ENCODE measurements around the gene DERL2.

DERL2 gene

DNA sequence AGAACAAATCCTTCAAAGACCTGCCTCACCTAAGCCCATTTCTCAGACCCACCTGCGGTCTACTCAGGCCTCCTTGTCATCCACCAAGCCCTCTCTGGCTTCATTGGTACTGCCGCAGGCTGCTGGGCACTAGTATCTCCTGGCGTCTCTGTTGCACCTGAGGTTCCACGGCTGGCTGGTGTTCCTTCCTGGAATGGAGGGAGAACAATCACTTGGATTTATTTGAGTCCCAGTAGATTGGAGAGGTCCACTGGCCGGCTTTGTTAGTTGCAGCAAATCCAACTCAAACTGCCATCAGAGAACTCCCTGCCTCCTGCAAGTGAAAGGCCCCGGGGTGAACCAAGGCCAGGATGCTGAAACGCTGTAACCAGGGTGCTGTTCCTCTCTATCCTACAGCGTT, 15.7 kb upstream of the DERL2 start:
- in situ Hi-C loops (cut with MboI; ENCODE audit: low sequenced_read_pairs): no loop called here

DNA sequence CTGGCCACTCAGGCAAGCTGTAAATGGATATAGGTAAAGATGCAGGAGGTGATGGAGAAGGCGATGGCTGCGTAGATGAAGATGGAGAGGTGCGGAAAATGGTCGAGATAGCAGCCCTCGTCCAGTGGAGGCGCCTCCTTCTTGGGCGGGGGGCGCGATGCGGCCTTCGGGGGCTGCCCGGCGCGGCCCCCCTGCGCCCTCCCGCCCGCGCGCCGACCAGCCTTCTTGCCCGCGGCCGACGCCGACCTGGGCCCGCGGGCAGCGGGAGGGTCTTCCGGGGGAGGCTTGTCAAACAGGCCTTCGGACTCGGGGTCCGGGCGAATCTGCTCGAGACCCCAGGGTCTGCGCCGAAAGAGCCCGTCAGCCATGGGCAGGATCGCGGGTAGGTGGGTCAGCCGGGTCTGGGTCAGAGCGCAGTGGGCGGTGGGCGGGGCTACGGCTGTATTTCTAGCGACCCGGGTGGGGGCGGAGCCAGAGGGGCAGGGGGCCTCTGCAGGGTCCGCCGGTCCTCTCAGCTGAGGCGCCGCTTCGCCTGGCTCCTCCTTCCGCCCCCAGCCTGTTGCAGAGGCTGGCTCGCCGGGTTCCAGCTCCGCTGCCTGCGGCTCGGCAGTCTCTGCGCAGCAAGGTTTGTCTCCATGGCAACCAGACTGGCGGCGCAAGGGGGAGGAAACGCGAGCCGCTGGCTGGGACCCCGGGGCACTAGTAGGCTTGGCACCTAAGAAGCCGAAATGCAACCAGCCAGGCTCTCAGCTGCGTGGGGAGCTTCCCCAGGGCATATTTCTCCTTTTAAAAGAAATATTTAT, 14.8 kb upstream of the DERL2 start:
- in situ Hi-C loops (cut with MboI; ENCODE audit: low sequenced_read_pairs): no loop called here

DNA sequence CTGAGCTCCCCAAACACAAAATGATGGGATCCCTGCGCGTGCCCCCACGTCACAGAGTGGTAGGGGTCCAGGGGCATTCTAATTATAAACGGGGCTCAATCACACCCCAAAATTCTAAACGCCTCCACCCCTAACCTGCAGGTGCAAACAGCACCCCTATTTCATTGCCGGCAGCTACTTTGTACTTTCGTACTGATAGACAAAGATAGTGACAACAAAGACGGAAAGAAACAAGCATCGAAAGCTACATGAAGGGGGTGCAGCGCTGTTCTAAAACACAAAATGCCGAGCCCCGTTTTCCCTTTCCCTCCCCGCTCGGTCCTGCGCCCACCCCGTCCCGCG, 14.2 kb upstream of the DERL2 start:
- in situ Hi-C loops (cut with MboI; ENCODE audit: low sequenced_read_pairs): no loop called here

DNA sequence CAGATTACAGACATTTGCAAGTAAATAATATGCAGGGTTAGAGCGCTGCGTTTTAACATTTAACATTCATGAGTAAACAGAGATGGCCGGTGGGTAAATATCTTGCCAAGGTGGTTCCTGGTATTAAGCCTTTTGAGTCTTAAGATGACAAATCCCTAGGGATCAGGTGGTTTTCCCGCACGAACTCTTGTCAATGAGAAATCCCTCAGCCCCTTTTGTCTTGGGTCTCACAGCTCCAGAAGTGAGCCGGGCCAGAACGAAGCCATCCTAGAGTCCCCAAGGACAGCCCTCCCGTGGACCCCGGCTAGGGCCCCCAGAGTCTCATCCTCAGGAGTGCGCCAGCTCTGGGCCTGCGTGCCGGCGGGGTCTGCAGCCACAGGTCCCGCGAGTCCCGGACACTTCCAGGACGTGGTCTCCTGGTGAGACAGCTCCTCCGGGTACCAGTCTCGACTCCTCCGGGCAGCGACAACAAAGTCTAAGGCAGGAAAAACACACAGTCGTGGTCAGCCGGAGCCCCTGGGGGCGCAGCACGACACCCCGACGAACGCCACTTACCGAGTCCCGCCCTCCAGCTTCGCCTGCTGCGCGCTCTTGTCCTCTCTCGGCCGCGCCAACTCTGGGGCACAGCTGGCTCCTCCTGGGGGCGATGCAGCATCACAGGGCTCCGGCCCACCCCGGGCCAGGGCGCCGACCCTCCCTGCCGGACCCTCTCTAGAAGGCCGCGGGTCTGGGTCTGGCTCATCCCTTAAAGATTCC, 13.7 kb upstream of the DERL2 start:
- in situ Hi-C loops (cut with MboI; ENCODE audit: low sequenced_read_pairs): no loop called here

DNA sequence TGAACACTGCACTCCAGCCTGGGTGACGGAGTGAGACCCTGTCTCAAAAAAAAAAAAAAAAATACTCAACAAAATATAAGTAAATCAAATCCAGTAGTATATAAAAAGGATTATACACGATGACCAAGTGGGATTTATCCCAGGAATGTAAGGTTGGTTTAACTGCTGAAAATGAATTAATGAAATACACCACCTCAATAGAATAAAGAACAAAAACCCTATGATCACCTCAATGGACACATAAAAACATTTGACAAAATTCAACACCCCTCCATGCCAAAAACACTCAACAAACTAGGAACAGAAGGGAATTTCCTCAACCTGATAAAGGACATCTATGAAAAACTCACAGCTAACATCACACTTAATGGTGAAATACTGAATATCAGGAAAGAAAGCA, 7.0 kb upstream of the DERL2 start:
- in situ Hi-C loops (cut with MboI; ENCODE audit: low sequenced_read_pairs): no loop called here

DNA sequence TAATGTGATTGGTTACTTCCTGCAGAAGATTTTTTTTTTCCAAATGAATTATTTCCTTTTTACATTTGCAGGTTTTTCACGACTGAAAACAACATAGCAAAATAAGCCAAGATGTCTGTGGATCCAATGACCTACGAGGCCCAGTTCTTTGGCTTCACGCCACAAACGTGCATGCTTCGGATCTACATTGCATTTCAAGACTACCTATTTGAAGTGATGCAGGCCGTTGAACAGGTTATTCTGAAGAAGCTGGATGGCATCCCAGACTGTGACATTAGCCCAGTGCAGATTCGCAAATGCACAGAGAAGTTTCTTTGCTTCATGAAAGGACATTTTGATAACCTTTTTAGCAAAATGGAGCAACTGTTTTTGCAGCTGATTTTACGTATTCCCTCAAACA, 2.8 kb upstream of the DERL2 start:
- in situ Hi-C loops (cut with MboI; ENCODE audit: low sequenced_read_pairs): no loop called here

DNA sequence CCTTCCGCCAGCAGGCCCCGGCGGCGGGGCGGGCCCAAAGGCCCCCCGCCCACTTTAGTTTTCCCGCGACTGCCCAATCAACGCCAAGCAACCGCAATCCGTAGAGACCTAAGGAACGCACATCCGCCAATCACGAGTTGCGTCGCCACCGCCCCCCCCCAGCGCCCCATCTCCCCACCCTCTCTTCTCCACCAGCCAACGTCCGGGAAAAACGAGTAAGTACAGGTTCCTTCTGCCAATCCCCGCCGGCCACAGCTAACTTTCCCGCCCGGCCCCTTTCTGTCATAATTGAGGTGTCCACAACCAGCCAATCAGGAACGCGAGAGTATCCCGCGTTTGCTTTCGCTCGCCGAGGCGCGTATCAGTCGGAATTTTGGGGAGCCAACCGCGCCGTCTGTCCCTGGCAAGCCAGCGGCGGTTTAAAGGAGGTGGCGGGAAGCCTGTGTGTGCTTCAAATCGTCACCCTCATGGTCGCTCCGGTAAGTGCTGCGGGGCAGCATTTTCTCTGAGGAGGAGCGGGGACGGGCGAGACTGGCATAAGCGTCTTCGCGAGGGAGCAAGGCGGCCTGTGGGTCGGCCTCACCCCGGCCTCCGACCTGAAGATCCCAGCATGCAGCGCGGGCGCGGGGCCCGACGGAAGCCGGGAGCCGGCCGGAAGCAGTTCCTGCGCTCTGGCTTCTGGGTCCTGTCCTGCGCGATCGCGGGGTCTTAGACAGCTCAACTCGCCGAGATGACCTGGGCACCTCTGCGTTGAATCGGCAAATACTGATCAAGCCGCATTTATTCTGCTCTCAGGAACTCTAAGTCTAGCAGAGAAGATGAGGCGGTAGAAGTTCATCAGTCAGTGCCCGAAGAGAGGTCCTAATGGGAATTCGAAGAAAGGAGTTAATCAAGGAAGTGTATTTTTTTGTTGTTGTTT, 487 bp upstream of the DERL2 start, which contains the start of gene MIS12:
MIS12 (plus strand) TSS at position 361 of the 919 bp plus-strand sequence. CDS start 2,297 bp downstream, outside the sequence.
- in situ Hi-C loops (cut with MboI; ENCODE audit: low sequenced_read_pairs): no loop called here

DNA sequence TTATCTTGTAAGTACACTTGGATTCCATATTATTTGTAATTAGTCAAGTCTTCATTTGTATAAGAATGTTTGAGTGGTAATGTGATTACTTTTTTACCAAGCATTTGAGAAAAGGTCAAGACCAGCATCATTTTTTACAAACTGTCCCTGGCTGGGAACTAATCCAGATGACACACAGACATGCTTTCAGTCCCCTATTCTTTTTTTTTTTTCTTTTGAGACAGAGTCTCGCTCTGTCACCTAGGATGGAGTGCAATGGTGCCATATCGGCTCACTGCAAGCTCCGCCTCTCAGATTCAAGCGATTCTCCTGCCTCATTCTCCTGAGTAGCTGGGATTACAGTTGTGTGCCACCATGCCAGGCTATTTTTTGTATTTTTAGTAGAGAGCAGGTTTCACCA, 4.5 kb downstream of the DERL2 start:
- in situ Hi-C loops (cut with MboI; ENCODE audit: low sequenced_read_pairs): no loop called here

DNA sequence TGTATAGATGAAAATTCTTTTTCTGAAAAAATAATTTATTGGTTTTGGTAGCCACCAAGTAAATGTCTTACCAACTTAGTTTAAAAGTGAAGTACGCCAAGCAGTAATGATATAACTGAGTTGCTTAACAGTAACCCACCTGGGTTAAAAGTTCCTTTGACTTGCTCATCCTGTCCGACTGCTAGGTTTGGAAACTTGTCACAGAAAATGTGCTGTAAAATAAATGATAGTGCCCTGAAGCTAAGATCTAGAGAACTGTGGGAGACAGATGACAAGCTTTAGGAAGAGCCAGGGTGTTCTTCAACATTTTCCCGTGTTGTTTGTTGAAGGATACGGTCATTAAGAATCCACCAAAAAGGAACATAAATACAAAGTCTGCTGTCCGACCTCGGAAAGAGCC, 5.0 kb downstream of the DERL2 start:
- in situ Hi-C loops (cut with MboI; ENCODE audit: low sequenced_read_pairs): no loop called here

DNA sequence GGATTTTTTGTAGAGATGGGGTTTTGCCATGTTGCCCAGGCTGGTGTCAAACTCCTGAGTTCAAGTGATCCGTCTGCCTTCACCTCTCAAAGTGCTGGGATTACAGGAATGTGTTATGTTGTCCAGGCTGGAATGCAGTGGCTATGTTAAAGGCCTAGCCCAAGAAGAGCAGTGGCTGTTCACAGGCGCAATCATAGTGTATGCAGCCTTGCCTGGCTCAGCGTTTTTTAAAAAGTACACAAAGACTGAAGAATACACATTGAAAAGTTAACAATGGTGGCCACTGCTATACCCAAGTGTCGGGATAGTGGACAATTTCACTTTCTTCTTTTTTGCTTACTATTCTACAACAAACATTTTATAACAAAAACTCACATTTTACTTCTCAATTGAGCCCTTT, 7.0 kb downstream of the DERL2 start:
- in situ Hi-C loops (cut with MboI; ENCODE audit: low sequenced_read_pairs): no loop called here

DNA sequence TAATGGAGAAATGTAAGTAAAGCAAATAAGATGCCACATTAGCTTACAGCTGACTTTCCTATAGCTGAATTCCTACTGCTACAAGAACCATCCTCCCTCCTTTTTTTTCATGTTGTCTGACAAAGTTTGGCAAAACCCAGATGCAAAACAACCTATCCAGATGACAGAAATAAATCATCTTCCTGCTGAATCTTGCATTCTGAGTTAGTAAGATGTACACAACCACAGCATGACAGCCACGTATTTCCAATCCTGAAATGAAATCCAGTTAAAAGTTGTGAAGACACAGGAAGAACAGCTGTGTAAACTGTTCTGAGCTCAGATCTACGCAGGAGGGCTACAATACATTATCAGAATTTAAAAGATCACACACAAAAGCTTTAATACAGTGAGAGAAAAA, 12.1 kb downstream of the DERL2 start:
- in situ Hi-C loops (cut with MboI; ENCODE audit: low sequenced_read_pairs): no loop called here

DNA sequence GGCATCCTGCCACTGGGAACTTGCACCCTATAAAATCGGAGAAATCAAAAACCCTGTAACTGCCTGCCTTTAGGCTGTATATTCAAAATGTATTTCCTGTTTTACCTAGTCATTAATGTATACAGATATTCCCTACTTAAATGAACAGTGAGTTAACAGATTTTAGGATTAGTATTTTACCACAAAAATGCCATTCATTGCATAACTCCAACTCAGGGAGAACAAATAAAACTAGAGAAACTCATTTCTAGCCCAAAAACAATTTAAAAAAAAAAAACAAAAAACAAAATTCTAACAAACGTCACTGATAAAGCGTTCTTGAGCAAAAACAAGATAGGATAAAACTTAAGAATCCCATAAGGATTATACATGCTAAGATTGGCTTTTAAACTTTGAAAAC, 13.5 kb downstream of the DERL2 start:
- in situ Hi-C loops (cut with MboI; ENCODE audit: low sequenced_read_pairs): no loop called here

DNA sequence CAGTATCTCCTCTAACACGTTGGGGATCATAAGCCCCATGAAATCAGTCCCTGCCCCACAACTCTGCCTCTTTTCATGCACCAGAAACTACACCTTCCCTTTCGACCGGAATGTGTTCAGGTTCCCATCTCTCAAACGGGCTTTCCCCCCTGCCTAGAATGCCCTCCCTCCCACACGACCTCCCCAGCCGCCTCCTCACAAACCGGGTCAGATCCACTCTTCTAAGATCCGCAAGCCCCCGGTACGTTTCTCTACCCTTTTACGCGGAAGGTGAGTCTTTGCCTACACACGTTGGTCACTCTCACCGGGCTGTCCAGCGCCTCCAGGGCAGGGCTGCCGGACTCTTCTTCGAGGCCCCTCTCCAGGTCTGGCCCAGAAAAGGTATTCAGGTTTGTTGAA, 17.9 kb downstream of the DERL2 start:
- in situ Hi-C loops (cut with MboI; ENCODE audit: low sequenced_read_pairs): no loop called here

DNA sequence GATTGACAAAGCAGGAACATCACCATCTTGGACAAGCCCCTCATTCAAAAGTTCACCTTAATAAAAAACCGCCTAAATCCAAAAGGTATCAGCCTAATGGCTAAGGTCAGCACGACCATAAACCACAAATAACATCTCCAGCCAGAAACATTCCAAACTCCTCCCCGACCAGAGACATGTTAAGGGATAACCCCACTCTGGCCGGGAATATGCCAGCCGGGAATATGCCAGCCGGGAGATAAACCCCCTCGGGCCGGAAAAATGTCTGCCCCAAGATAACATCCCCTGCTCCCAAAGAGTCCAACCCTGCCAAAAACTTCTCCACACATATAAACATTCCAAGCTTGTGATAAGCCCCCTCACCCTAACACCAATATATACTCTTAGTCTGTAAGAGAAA, 18.6 kb downstream of the DERL2 start:
- in situ Hi-C loops (cut with MboI; ENCODE audit: low sequenced_read_pairs): no loop called here

DNA sequence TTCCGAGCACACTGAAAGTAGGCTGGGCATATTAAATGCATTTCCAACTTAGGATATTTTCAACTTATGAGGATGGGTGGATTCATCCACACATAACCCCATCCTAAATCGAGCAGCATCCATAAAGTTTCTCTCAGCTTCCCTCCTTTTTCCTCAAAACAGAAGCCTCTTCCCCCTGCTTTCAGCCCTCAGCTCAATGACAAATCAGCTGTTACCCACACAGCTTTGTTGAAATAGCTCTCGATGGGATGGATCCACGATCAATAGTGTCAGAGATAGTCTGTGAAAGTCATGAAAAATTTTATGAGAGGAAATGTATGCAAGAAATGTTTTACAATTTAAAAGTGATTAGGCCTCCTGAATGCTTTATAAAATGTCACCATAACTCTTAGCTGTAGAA, 19.7 kb downstream of the DERL2 start:
- in situ Hi-C loops (cut with MboI; ENCODE audit: low sequenced_read_pairs): no loop called here

DNA sequence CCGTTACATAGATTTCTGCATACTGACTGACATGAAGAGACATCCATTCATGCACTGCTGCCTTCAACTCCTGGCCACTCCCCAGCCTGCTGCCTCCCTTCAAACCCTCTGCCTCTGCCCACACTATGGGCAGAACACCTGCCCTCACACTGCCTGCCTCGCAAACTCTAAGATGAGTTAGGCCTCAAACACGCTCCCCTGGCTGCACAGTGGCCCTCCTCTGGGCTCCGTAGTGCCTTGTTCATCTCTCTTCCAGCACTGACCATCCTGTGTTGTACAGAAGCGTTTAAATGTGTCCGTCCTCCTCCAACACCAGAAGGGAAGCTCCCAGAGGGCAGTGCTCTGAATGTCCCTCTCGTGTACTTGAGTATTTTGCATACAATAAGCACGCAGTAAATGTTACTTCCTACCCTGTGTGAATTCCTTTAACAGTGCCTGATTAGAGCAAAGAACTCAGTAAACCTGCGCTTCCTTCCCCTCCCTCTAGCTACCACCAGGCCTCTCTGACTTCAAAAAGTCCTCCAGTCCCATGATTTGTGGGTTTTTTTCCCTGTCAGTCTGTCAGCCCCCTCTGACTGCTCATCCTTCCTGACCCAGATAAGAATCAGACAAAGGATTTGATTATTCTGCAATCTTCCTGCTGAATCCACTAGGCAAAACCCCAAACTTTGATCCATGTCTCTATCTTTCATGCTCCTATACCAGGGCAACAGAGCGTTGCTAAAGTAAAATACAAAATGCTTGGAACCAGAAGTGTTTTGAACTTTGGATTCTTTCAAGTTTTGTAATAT, 21.1 kb downstream of the DERL2 start:
- in situ Hi-C loops (cut with MboI; ENCODE audit: low sequenced_read_pairs): no loop called here

DNA sequence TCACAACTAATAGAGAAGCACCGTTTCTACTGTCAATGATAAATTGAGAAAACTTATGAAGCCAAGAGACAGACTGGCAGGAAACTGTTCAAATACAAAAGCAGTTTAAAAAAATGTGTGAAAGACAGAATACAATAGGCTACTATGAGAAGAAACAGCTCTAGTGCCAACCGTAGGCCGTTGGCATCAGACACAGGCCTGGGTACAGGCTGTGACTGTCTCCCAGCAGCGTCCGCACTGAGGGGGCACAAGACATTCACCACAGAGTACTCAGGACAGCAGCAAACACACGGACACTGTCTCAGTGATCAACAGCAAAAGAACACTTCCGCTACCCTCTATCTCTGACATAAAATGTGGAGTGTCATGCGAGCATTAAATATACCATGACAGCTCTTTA, 39.2 kb downstream of the DERL2 start:
- in situ Hi-C loops (cut with MboI; ENCODE audit: low sequenced_read_pairs): no loop called here

DNA sequence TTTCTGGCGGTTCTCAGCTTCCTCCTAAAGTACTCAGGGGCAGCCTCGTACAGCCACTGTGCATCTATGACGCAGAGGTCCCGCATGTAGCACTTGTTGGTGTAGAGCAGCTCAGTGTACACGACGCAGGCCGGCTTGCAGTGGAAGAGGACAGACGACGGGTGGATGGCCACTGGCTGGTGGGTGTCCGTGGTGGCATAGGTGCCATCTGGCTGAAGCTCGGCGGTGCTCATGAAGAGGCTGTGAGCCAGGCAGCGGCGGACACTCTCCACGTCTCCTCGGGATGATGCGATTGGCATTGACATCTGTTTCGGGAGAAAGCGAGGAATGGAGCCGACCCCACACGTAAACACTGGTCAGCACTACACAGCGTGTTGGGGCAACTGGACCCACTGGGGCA, 41.8 kb downstream of the DERL2 start:
- in situ Hi-C loops (cut with MboI; ENCODE audit: low sequenced_read_pairs): no loop called here

DNA sequence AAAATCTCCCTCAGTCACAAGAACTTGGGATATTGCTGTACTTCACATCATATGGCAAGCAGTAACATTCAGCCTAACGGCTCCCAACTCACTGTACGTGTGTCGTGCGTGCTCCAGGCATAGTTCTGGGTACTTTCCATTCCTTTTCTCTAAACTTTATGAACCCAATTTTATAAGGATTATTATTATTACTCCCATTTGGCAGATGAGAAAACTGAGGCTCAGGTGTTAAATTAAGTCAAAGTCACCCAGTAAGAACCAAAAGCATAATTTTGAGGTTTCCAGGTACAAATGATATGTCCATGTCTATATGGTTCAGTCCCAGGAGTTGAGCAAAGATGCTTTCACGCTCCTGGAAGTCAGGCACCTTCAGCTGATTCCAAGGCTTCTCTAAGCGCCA, 42.2 kb downstream of the DERL2 start:
- in situ Hi-C loops (cut with MboI; ENCODE audit: low sequenced_read_pairs): no loop called here

DNA sequence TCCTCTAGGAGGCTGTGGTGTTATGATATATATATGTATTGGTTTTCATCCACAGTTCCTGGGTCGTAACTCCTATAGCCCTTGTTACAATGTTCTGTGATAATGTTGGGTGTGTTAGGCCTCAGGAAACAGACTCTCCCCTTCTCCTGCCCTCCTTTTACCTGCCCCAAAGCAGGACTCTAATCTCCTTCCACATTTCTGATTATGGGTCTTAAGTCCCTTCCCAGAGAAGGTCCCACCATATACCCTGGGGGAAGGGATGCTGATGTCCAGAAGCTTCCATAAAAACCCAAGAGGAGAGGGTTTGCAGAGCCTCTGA, 46.6 kb downstream of the DERL2 start:
- in situ Hi-C loops (cut with MboI; ENCODE audit: low sequenced_read_pairs): no loop called here

Measured in hTERT RPE-1 (cell line).